ENCODE measurements around the gene SHQ1.

Gene SHQ1

GRCh38 chr3:72829701-72830100, 18.5 kb downstream of the SHQ1 start:
- Mint-ChIP-seq H3K36me3 (ENCODE audit: low read depth) (peaks cover 26% of the 10 kb centered on the region), H3K27ac (no peak overlapping the region), H3K4me1 (ENCODE audit: low read depth) (peaks cover 2% of the 10 kb centered on the region), H3K9me3 (no peaks in the 10 kb centered on the region), H3K4me3 (no peak overlapping the region), H3K27me3 (ENCODE audit: low read depth) (no peaks in the 10 kb centered on the region)
- no peak for DNase-seq (ENCODE audit: low spot score)

GRCh38 chr3:72821161-72821781, 27.0 kb downstream of the SHQ1 start:
- DNase-seq (ENCODE audit: low spot score): peak; percentile 33
- Mint-ChIP-seq H3K36me3 (ENCODE audit: low read depth) (peaks cover 5% of the 10 kb centered on the region), H3K4me3 (no peak overlapping the region), H3K9me3 (no peaks in the 10 kb centered on the region), H3K27ac (no peak overlapping the region), H3K4me1 (ENCODE audit: low read depth) (peaks cover 12% of the 10 kb centered on the region), H3K27me3 (ENCODE audit: low read depth) (no peaks in the 10 kb centered on the region)

GRCh38 chr3:72820415-72820814, 27.8 kb downstream of the SHQ1 start:
- Mint-ChIP-seq H3K4me3 (no peak overlapping the region), H3K36me3 (ENCODE audit: low read depth) (peaks cover 8% of the 10 kb centered on the region), H3K27ac (no peak overlapping the region), H3K4me1 (ENCODE audit: low read depth) (peaks cover 12% of the 10 kb centered on the region), H3K27me3 (ENCODE audit: low read depth) (no peaks in the 10 kb centered on the region), H3K9me3 (no peaks in the 10 kb centered on the region)
- DNase-seq (ENCODE audit: low spot score): no peak

- no peak overlapping the region for H3K4me3 Mint-ChIP-seq
- H3K27ac Mint-ChIP-seq: no peak overlapping the region
- H3K36me3 Mint-ChIP-seq (ENCODE audit: low read depth): peaks cover 14% of the 10 kb centered on the region
- H3K9me3 Mint-ChIP-seq: no peaks in the 10 kb centered on the region
- DNase-seq (ENCODE audit: low spot score): peak; percentile 37
- no peaks in the 10 kb centered on the region for H3K27me3 Mint-ChIP-seq (ENCODE audit: low read depth)
- peaks cover 15% of the 10 kb centered on the region for H3K4me1 Mint-ChIP-seq (ENCODE audit: low read depth)
Observed at GRCh38 chr3:72818905-72819304, 29.3 kb downstream of the SHQ1 start.

GRCh38 chr3:72818092-72818773, 30.0 kb downstream of the SHQ1 start:
- H3K9me3 Mint-ChIP-seq: no peaks in the 10 kb centered on the region
- H3K27me3 Mint-ChIP-seq (ENCODE audit: low read depth): no peaks in the 10 kb centered on the region
- H3K4me3 Mint-ChIP-seq: no peak overlapping the region
- H3K27ac Mint-ChIP-seq: no peak overlapping the region
- H3K4me1 Mint-ChIP-seq (ENCODE audit: low read depth): peaks cover 17% of the 10 kb centered on the region
- no peak for DNase-seq (ENCODE audit: low spot score)
- peaks cover 14% of the 10 kb centered on the region for H3K36me3 Mint-ChIP-seq (ENCODE audit: low read depth)

GRCh38 chr3:72816862-72817355, 31.3 kb downstream of the SHQ1 start:
- peaks cover 17% of the 10 kb centered on the region for H3K4me1 Mint-ChIP-seq (ENCODE audit: low read depth)
- peak overlapping the region; percentile 1 for H3K27ac Mint-ChIP-seq
- H3K36me3 Mint-ChIP-seq (ENCODE audit: low read depth): peaks cover 17% of the 10 kb centered on the region
- DNase-seq (ENCODE audit: low spot score): peak; percentile 18
- no peaks in the 10 kb centered on the region for H3K9me3 Mint-ChIP-seq
- H3K4me3 Mint-ChIP-seq: no peak overlapping the region
- H3K27me3 Mint-ChIP-seq (ENCODE audit: low read depth): no peaks in the 10 kb centered on the region

GRCh38 chr3:72814308-72814707, 33.9 kb downstream of the SHQ1 start:
- H3K4me1 Mint-ChIP-seq (ENCODE audit: low read depth): peaks cover 17% of the 10 kb centered on the region
- H3K9me3 Mint-ChIP-seq: no peaks in the 10 kb centered on the region
- H3K27me3 Mint-ChIP-seq (ENCODE audit: low read depth): no peaks in the 10 kb centered on the region

GRCh38 chr3:72812201-72812600, 36.0 kb downstream of the SHQ1 start:
- peaks cover 12% of the 10 kb centered on the region for H3K4me1 Mint-ChIP-seq (ENCODE audit: low read depth)
- DNase-seq (ENCODE audit: low spot score): no peak
- H3K27ac Mint-ChIP-seq: no peak overlapping the region
- H3K9me3 Mint-ChIP-seq: no peaks in the 10 kb centered on the region
- H3K27me3 Mint-ChIP-seq (ENCODE audit: low read depth): no peaks in the 10 kb centered on the region
- H3K36me3 Mint-ChIP-seq (ENCODE audit: low read depth): peaks cover 22% of the 10 kb centered on the region
- H3K4me3 Mint-ChIP-seq: no peak overlapping the region

More at GRCh38 chr3:72814308-72814707, 33.9 kb downstream of the SHQ1 start:
- no peak for DNase-seq (ENCODE audit: low spot score)
- H3K36me3 Mint-ChIP-seq (ENCODE audit: low read depth): peaks cover 20% of the 10 kb centered on the region
- no peak overlapping the region for H3K4me3 Mint-ChIP-seq
- no peak overlapping the region for H3K27ac Mint-ChIP-seq

GRCh38 chr3:72811571-72811970, 36.7 kb downstream of the SHQ1 start:
- peaks cover 22% of the 10 kb centered on the region for H3K36me3 Mint-ChIP-seq (ENCODE audit: low read depth)
- H3K4me3 Mint-ChIP-seq: no peak overlapping the region
- peaks cover 8% of the 10 kb centered on the region for H3K4me1 Mint-ChIP-seq (ENCODE audit: low read depth)
- DNase-seq (ENCODE audit: low spot score): no peak
- no peaks in the 10 kb centered on the region for H3K27me3 Mint-ChIP-seq (ENCODE audit: low read depth)
- H3K9me3 Mint-ChIP-seq: no peaks in the 10 kb centered on the region
- H3K27ac Mint-ChIP-seq: no peak overlapping the region

GRCh38 chr3:72810659-72811434, 37.4 kb downstream of the SHQ1 start:
- no peak for DNase-seq (ENCODE audit: low spot score)
- H3K9me3 Mint-ChIP-seq: no peaks in the 10 kb centered on the region
- peaks cover 20% of the 10 kb centered on the region for H3K36me3 Mint-ChIP-seq (ENCODE audit: low read depth)
- H3K4me3 Mint-ChIP-seq: no peak overlapping the region
- peaks cover 8% of the 10 kb centered on the region for H3K4me1 Mint-ChIP-seq (ENCODE audit: low read depth)
- no peaks in the 10 kb centered on the region for H3K27me3 Mint-ChIP-seq (ENCODE audit: low read depth)
- no peak overlapping the region for H3K27ac Mint-ChIP-seq

- no peak for DNase-seq (ENCODE audit: low spot score)
- Mint-ChIP-seq H3K36me3 (ENCODE audit: low read depth) (peaks cover 16% of the 10 kb centered on the region), H3K27me3 (ENCODE audit: low read depth) (no peaks in the 10 kb centered on the region), H3K4me3 (no peak overlapping the region), H3K9me3 (no peaks in the 10 kb centered on the region), H3K27ac (no peak overlapping the region), H3K4me1 (ENCODE audit: low read depth) (peaks cover 6% of the 10 kb centered on the region)
Observed at GRCh38 chr3:72810063-72810462, 38.2 kb downstream of the SHQ1 start.

GRCh38 chr3:72804361-72804760, 43.9 kb downstream of the SHQ1 start:
- H3K9me3 Mint-ChIP-seq: no peaks in the 10 kb centered on the region
- H3K4me3 Mint-ChIP-seq: no peak overlapping the region
- peaks cover 12% of the 10 kb centered on the region for H3K4me1 Mint-ChIP-seq (ENCODE audit: low read depth)
- H3K27ac Mint-ChIP-seq: no peak overlapping the region
- H3K36me3 Mint-ChIP-seq (ENCODE audit: low read depth): peaks cover 2% of the 10 kb centered on the region
- no peaks in the 10 kb centered on the region for H3K27me3 Mint-ChIP-seq (ENCODE audit: low read depth)
- DNase-seq (ENCODE audit: low spot score): no peak

GRCh38 chr3:72803573-72803972, 44.7 kb downstream of the SHQ1 start:
- H3K9me3 Mint-ChIP-seq: no peaks in the 10 kb centered on the region
- no peaks in the 10 kb centered on the region for H3K27me3 Mint-ChIP-seq (ENCODE audit: low read depth)
- H3K4me3 Mint-ChIP-seq: no peak overlapping the region
- no peak for DNase-seq (ENCODE audit: low spot score)
- peaks cover 14% of the 10 kb centered on the region for H3K4me1 Mint-ChIP-seq (ENCODE audit: low read depth)
- peaks cover 2% of the 10 kb centered on the region for H3K36me3 Mint-ChIP-seq (ENCODE audit: low read depth)
- no peak overlapping the region for H3K27ac Mint-ChIP-seq

GRCh38 chr3:72802001-72802400, 46.2 kb downstream of the SHQ1 start:
- Mint-ChIP-seq H3K27me3 (ENCODE audit: low read depth) (no peaks in the 10 kb centered on the region), H3K9me3 (no peaks in the 10 kb centered on the region), H3K27ac (no peak overlapping the region), H3K4me3 (no peak overlapping the region), H3K36me3 (ENCODE audit: low read depth) (no peaks in the 10 kb centered on the region), H3K4me1 (ENCODE audit: low read depth) (peaks cover 14% of the 10 kb centered on the region)
- DNase-seq (ENCODE audit: low spot score): no peak

All from T-helper 2 cell treated with Interferon-gamma antibody and Interleukin-4, amounts not matched to agents 5 μg/mL and 100 μg/mL, for 36 hours (primary cell).